ENCODE results near the gene SULT1A3. TPM values are rescaled to one million over a fixed set of nuclear protein-coding genes. Genes with fewer than 3 reads are reported as not detected.

Gene SULT1A3
- total RNA-seq, 1 experiment from 2014 or later: 21.5 TPM

- no peak overlapping the region for H2BK120ac ChIP-seq (ENCODE audit: low read depth, low read length, poor library complexity, severe bottlenecking)
- H3K14ac ChIP-seq (ENCODE audit: insufficient read depth, low read length): no peak overlapping the region
- Mint-ChIP-seq H3K27me3 (ENCODE audit: low read depth) (peaks cover 37% of the 10 kb centered on the region), H3K4me3 (no peak overlapping the region), H3K27ac (no peak overlapping the region), H3K4me1 (peaks cover 0 to 7% of the 10 kb centered on the region in 2 experiments; a peak in 2 of 4 replicates), H3K36me3 (ENCODE audit: insufficient read depth in 1 of 3, low read depth in 3 of 3) (peaks cover 0 to 1% (median 0%) of the 10 kb centered on the region in 3 experiments; a peak in 1 of 7 replicates), H3K9me3 (no peaks in the 10 kb centered on the region)
- H4K5ac ChIP-seq (ENCODE audit: insufficient read length, low read depth, low read length): no peak overlapping the region
- H3K4me2 ChIP-seq (ENCODE audit: insufficient read depth, insufficient read length, low read length): no peak overlapping the region
- no peak overlapping the region for H4K8ac ChIP-seq (replicated peaks; ENCODE audit: insufficient read length, low read depth, low read length)
- no CpG with 5 or more reads among the region's 4 CpGs for WGBS (ENCODE audit: extremely low coverage, insufficient read length, low lambda C conversion rate)
- no peak overlapping the region for H3T11ph ChIP-seq (ENCODE audit: low read length)
- H2BK20ac ChIP-seq (ENCODE audit: low read depth, low read length, poor library complexity, severe bottlenecking): no peak overlapping the region
- no peaks in the 10 kb centered on the region for H3K4me1 ChIP-seq (ENCODE audit: insufficient read depth, low read length)
- H2BK12ac ChIP-seq (ENCODE audit: insufficient read length, low read depth, low read length): no peak overlapping the region
- no peak overlapping the region for H3K27ac ChIP-seq (ENCODE audit: insufficient read length, low read depth, low read length)
- H3K79me1 ChIP-seq (ENCODE audit: insufficient read depth, low read depth, low read length, poor library complexity, severe bottlenecking): no peaks in the 10 kb centered on the region
- no peaks in the 10 kb centered on the region for H3K9me3 ChIP-seq (ENCODE audit: control insufficient read depth, low read depth, low read length)
- TF ChIP-seq CTCF (conservative IDR thresholded peaks at IDR 0.05): no peak
- no peak overlapping the region for H4K91ac ChIP-seq (ENCODE audit: insufficient read length, low read depth, low read length)
- peaks cover 4% of the 10 kb centered on the region for H3K23me2 ChIP-seq (ENCODE audit: insufficient read length, low read depth, low read length, poor library complexity, severe bottlenecking)
- H2AFZ ChIP-seq (ENCODE audit: low read length): no peak overlapping the region
- H3K9ac ChIP-seq (ENCODE audit: extremely low read depth, insufficient read length, low read length): no peak overlapping the region
- DNase-seq: no peak
- no peak overlapping the region for H2BK5ac ChIP-seq (ENCODE audit: insufficient read length, low read length)
- no peak overlapping the region for H3K4ac ChIP-seq (ENCODE audit: low read depth, low read length)
- H3K56ac ChIP-seq (ENCODE audit: insufficient read length, low read depth, low read length): no peak overlapping the region
- H2BK15ac ChIP-seq (ENCODE audit: low read depth, low read length): no peak overlapping the region
- H3K79me2 ChIP-seq (ENCODE audit: insufficient read depth, low read length): no peaks in the 10 kb centered on the region
- H3K23ac ChIP-seq (ENCODE audit: insufficient read length, low read depth, low read length): no peak overlapping the region
- peaks cover 4% of the 10 kb centered on the region; the same call in 1 of the 2 replicates for H3K27me3 ChIP-seq (ENCODE audit: insufficient read depth, low read length)
- no peak overlapping the region for H2AK5ac ChIP-seq (ENCODE audit: insufficient read length, low read length)
- no peak overlapping the region for H3K18ac ChIP-seq (ENCODE audit: insufficient read length, low read depth, low read length)
- no peaks in the 10 kb centered on the region for H4K20me1 ChIP-seq (ENCODE audit: control insufficient read depth, insufficient read depth, insufficient read length)
Observed at GRCh38 chr16:30179195-30179594, 19.9 kb upstream of the SULT1A3 start.
